ENCODE results near the gene TMEM117. TPM values are rescaled to one million over a fixed set of nuclear protein-coding genes. Genes with fewer than 3 reads are reported as not detected.
A peak's percentile ranks its signal among the peaks of the same experiment; 100 is the strongest.

Gene TMEM117
- total RNA-seq, 4 donors from 2014 or later, result 15.8 to 42.2 (median 24.0) TPM

- Histone ChIP-seq H3K4me3 (no peak overlapping the region), H3K27me3 (no peaks in the 10 kb centered on the region), H3K36me3 (no peaks in the 10 kb centered on the region), H3K27ac (no peak overlapping the region), H3K9me3 (no peaks in the 10 kb centered on the region), H3K4me1 (peaks cover 0 to 14% (median 0%) of the 10 kb centered on the region in 3 donors)
- WGBS, 2 donors, result 32 to 42% methylated on average over 1 of the region's 1 CpG
- no peak for DNase-seq
- intact Hi-C loops (cut with DNase I), result no loop called here
- no peak for TF ChIP-seq POLR2A (IDR thresholded peaks at IDR 0.05)
- TF ChIP-seq CTCF (IDR thresholded peaks at IDR 0.05), result no peak
Measured at GRCh38 chr12:44433659-44434058, 597.8 kb downstream of the TMEM117 start.

GRCh38 chr12:44436756-44437155, 600.9 kb downstream of the TMEM117 start:
- Histone ChIP-seq H3K27me3 (no peaks in the 10 kb centered on the region), H3K4me1 (peaks cover 0 to 14% (median 0%) of the 10 kb centered on the region in 3 donors), H3K36me3 (no peaks in the 10 kb centered on the region), H3K9me3 (no peaks in the 10 kb centered on the region), H3K4me3 (no peak overlapping the region), H3K27ac (peak overlapping the region in 1 of 4 donors; percentile 11)
- no peak for DNase-seq
- WGBS, 2 donors, result 45 to 52% methylated on average over 5 of the region's 5 CpGs
- intact Hi-C loops (cut with DNase I), result no loop called here
- TF ChIP-seq POLR2A (IDR thresholded peaks at IDR 0.05) (no peak), CTCF (IDR thresholded peaks at IDR 0.05) (no peak)

Other genes starting within 250 kb of the TMEM117 start
- 10 to 100 TPM in 3 of 4 donors, 1 to 10 TPM in 1; 5.3 to 22.2 (median 14.6) TPM for gene PUS7L, start 77.3 kb upstream of the TMEM117 start, total RNA-seq
- 10 to 100 TPM; 19.8 to 26.3 (median 22.5) TPM for gene IRAK4, start 77.1 kb upstream of the TMEM117 start, total RNA-seq
- 100 to 1,000 TPM; 112 to 230 (median 194) TPM for gene TWF1, start 29.8 kb upstream of the TMEM117 start, total RNA-seq

All from esophagus squamous epithelium (tissue), 5 donors.